OCI-LY7 (cell line): Measurements from ENCODE around the gene OXLD1. TPM values are rescaled to one million over a fixed set of nuclear protein-coding genes. Genes with fewer than 3 reads are reported as not detected.

Experiments
- BruUV-seq: library from RNA; stranded (reverse); fragments of 400-500 nt; replicated peaks from 2 replicates; lab custom pipeline; 2021; lab: Mats Ljungman, UMichigan
- CTCF ChIA-PET: fragments of 300-600 bp; sonication (Branson Sonifier 250); formaldehyde crosslinking; loops from one replicate; lab custom pipeline; 2022; ENCODE audit warnings: antibody characterized with exemption; ENCODE audit not compliant: unreplicated experiment; lab: Charles Lee
- POLR2A ChIA-PET: fragments of 300-600 bp; sonication (Branson Sonifier 250); formaldehyde crosslinking; loops from one replicate; lab custom pipeline; 2022; ENCODE audit warnings: antibody characterized with exemption; lab: Charles Lee
- DNase-seq: peaks from one replicate; pipeline ENCODE4 v3.0.0-alpha.2; 2015; ENCODE audit warnings: low spot score
- H2AFZ ChIP-seq: fragments of 200-600 bp; sonication (generic), shearing (Covaris generic); 2 replicates; pipeline ENCODE4 v1.6.1; 2014; ENCODE audit warnings: mild to moderate bottlenecking, antibody characterized with exemption, low read length, moderate library complexity
- H3K27ac ChIP-seq: fragments of 200-600 bp; sonication (generic); 2 replicates; pipeline ENCODE4 v1.5.1; 2014; ENCODE audit warnings: mixed run types, low read depth, mild to moderate bottlenecking, moderate library complexity, low read length, inconsistent platforms; ENCODE audit not compliant: poor library complexity, severe bottlenecking
- H3K36me3 ChIP-seq: fragments of 200-600 bp; sonication (generic); 2 replicates; pipeline ENCODE4 v1.6.1; 2014; ENCODE audit warnings: mild to moderate bottlenecking, antibody characterized with exemption, low read length, moderate library complexity, mixed read lengths; ENCODE audit not compliant: insufficient read depth
- H3K4me1 ChIP-seq: fragments of 200-600 bp; sonication (generic); 2 replicates; pipeline ENCODE4 v1.5.1; 2014; ENCODE audit warnings: mild to moderate bottlenecking, low read length; ENCODE audit not compliant: insufficient read depth, poor library complexity, severe bottlenecking
- H3K4me2 ChIP-seq: fragments of 200-600 bp; sonication (generic); 2 replicates; pipeline ENCODE4 v1.6.1; 2014; ENCODE audit warnings: mild to moderate bottlenecking, low read length
- H3K4me3 ChIP-seq: fragments of 200-600 bp; sonication (generic); 2 replicates; pipeline ENCODE4 v1.5.1; 2014; ENCODE audit warnings: mild to moderate bottlenecking, low read depth, low read length; ENCODE audit not compliant: poor library complexity, severe bottlenecking
- H3K79me2 ChIP-seq: fragments of 200-600 bp; sonication (generic); 2 replicates; pipeline ENCODE4 v1.6.1; 2016; ENCODE audit warnings: low read depth, mild to moderate bottlenecking, low read length, moderate library complexity, mixed read lengths; ENCODE audit not compliant: insufficient read depth
- H3K9me2 ChIP-seq: fragments of 200-600 bp; sonication (generic); 2 replicates; pipeline ENCODE4 v1.6.1; 2016; ENCODE audit warnings: mild to moderate bottlenecking, low read length, mixed read lengths; ENCODE audit not compliant: insufficient read depth
- H3K9me3 ChIP-seq: fragments of 200-600 bp; sonication (generic); 2 replicates; pipeline ENCODE4 v1.6.1; 2014; ENCODE audit warnings: mild to moderate bottlenecking, mixed run types, low read length, mixed read lengths
- H4K20me1 ChIP-seq: fragments of 200-600 bp; sonication (generic); 2 replicates; pipeline ENCODE4 v1.6.1; 2014; ENCODE audit warnings: mild to moderate bottlenecking, antibody characterized with exemption, low read length, moderate library complexity, mixed read lengths; ENCODE audit not compliant: insufficient read depth
- EZH2phosphoT487 ChIP-seq: fragments of 200-600 bp; sonication (generic); IDR thresholded peaks from 2 replicates; pipeline ENCODE4 v1.6.1; 2018; ENCODE audit warnings: low read depth, borderline replicate concordance, mild to moderate bottlenecking, mixed run types, antibody characterized with exemption, low read length, moderate library complexity, mixed read lengths
- intact Hi-C: fragments of 100-400 bp; cut with micrococcal nuclease; formaldehyde crosslinking; loops from one replicate; pipeline ENCODE4 v1.10.0; 2022; ENCODE audit not compliant: unreplicated experiment
- total RNA-seq, 2 experiments: library from RNA; depleted of rRNA in 1 of 2; stranded (reverse); fragments of >200 nt in 1 of 2; shearing (Covaris generic) in 1 of 2; gene quantifications; 2 replicates each; pipeline ENCODE4 v1.2.3, GENCODE V29; 2014 to 2022
- TF ChIP-seq, protein P1 (sequence below): fragments of 200-600 bp; sonication (generic); conservative IDR thresholded peaks from 2 replicates; pipeline ENCODE4 v1.5.1; 2014; ENCODE audit warnings: mild to moderate bottlenecking, antibody characterized with exemption, low read length, moderate library complexity, mixed read lengths

Gene OXLD1
- total RNA-seq, 2 experiments from 2014 or later: 116 to 151 TPM

DNA sequence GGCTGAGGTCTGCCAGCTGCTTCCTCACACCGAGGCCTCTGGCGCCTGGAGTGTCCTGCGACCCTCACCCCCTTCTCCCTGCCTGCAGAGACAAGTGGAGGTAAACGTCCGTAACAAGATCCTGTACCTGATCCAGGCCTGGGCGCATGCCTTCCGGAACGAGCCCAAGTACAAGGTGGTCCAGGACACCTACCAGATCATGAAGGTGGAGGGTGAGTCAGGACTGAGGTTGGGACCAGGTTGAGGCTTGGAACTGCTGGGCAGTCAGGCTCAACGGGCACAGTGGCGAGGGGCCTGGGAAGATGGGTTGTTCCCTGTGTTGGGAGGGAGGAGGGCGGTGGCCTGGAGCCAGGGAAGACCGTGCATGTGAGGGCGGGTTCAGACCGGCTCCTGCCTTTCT is 22.2 kb upstream of the OXLD1 start:
- H3K9me2 ChIP-seq: no peaks in the 10 kb centered on the region
- no peak overlapping the region for H2AFZ ChIP-seq
- no peak overlapping the region for H3K4me3 ChIP-seq
- no peak overlapping the region for H3K4me2 ChIP-seq
- POLR2A ChIA-PET: no interaction called here
- no peaks in the 10 kb centered on the region for H3K9me3 ChIP-seq
- CTCF ChIA-PET: no interaction called here
- H4K20me1 ChIP-seq: no peaks in the 10 kb centered on the region; the same call in 1 of the 2 replicates
- H3K79me2 ChIP-seq: peaks cover 25% of the 10 kb centered on the region
- TF ChIP-seq, protein P1, sequence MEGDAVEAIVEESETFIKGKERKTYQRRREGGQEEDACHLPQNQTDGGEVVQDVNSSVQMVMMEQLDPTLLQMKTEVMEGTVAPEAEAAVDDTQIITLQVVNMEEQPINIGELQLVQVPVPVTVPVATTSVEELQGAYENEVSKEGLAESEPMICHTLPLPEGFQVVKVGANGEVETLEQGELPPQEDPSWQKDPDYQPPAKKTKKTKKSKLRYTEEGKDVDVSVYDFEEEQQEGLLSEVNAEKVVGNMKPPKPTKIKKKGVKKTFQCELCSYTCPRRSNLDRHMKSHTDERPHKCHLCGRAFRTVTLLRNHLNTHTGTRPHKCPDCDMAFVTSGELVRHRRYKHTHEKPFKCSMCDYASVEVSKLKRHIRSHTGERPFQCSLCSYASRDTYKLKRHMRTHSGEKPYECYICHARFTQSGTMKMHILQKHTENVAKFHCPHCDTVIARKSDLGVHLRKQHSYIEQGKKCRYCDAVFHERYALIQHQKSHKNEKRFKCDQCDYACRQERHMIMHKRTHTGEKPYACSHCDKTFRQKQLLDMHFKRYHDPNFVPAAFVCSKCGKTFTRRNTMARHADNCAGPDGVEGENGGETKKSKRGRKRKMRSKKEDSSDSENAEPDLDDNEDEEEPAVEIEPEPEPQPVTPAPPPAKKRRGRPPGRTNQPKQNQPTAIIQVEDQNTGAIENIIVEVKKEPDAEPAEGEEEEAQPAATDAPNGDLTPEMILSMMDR: no peak
- TF ChIP-seq EZH2phosphoT487: no peak
- DNase-seq: no peak
- H3K36me3 ChIP-seq: peaks cover 82% of the 10 kb centered on the region
- no TSS peak for BruUV-seq
- intact Hi-C loops: no loop called here
- H3K4me1 ChIP-seq: peaks cover 16% of the 10 kb centered on the region
- H3K27ac ChIP-seq: no peak overlapping the region

DNA sequence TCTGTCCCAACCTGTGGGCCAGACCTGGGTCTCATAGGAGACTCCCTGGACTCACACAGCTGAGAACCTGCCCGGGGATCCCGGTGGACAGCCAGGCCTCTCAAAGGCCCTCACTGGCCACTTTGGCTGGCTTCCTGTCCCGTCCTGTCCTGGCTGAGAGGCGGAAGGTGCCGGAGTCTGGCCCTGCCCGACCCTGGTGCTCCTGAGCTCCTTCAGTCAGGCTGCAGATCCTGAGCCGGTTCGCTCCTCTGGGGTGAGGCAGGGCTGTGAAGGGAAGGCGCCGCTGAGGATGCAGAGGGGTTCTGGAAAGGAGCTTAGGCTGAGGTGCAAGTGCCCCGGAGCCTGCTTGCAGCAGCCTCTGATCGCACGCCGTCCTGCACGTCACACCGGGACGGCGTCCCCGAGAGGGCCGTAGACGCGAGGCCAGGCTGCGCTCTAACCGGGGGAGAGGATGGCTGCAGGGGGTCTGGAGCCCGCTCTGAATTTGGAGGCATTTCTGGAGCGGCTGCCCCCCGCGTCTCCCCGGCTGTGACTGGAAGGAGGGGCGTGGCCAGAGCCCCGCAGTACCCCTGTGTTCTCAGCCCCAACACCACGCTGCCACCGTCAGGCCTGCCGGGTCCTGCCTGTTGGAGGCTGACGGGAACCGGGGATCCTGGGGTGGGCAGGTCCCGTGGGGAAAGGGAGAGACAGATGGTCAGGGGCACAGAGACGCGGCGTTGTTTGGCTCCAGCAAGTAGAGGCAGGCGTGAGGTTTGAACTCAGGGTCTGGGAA is 21.6 kb upstream of the OXLD1 start:
- Histone ChIP-seq H3K9me3 (no peaks in the 10 kb centered on the region), H3K4me1 (peaks cover 16% of the 10 kb centered on the region), H3K4me3 (no peak overlapping the region), H3K9me2 (no peaks in the 10 kb centered on the region), H3K4me2 (no peak overlapping the region), H3K79me2 (peaks cover 30% of the 10 kb centered on the region), H2AFZ (no peak overlapping the region), H3K27ac (no peak overlapping the region), H4K20me1 (no peaks in the 10 kb centered on the region; the same call in 1 of the 2 replicates), H3K36me3 (peaks cover 76% of the 10 kb centered on the region)
- ChIA-PET POLR2A (no interaction called here), CTCF (no interaction called here)
- intact Hi-C loops: no loop called here
- DNase-seq: no peak
- TF ChIP-seq EZH2phosphoT487: no peak
- TF ChIP-seq, protein P1: no peak
- no TSS peak for BruUV-seq

DNA sequence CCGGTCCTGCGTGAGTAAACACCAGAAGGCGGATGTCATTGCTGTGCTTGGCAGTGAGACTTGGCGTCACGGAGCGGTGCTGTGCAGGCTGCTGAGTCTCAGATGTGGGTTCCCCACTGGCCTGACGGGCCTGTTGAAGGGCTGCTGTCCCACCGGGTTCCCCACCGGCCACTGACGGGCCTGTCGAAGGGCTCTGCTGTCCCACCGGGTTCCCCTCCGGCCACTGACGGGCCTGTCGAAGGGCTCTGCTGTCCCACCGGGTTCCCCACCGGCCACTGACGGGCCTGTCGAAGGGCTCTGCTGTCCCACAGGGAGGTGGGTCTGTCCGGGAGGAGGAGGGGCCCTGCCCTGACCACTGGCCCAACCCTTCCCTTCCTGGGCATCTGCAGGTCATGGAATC is 20.2 kb upstream of the OXLD1 start:
- Histone ChIP-seq H2AFZ (no peak overlapping the region), H3K27ac (no peak overlapping the region), H4K20me1 (peaks cover 5% of the 10 kb centered on the region; the same call in 1 of the 2 replicates), H3K36me3 (peaks cover 65% of the 10 kb centered on the region), H3K9me3 (no peaks in the 10 kb centered on the region), H3K4me1 (peaks cover 23% of the 10 kb centered on the region), H3K9me2 (no peaks in the 10 kb centered on the region), H3K4me3 (no peak overlapping the region), H3K4me2 (no peak overlapping the region), H3K79me2 (peaks cover 43% of the 10 kb centered on the region)
- TF ChIP-seq EZH2phosphoT487: no peak
- TF ChIP-seq, protein P1: no peak
- POLR2A ChIA-PET: no interaction called here
- CTCF ChIA-PET: no interaction called here
- intact Hi-C loops: no loop called here
- no peak for DNase-seq
- no TSS peak for BruUV-seq
